Nephron (organoid): ENCODE data around the gene OCA2.
A peak's percentile ranks its signal among the peaks of the same experiment; 100 is the strongest.

Experiments used
- H3K27ac Mint-ChIP-seq, 3 experiments: 2 replicates each; pipeline ENCODE4 v1.8.0; 2020; ENCODE audit warnings: mixed read lengths in 3 of 3, mild to moderate bottlenecking in 2 of 3, moderate library complexity in 1 of 3
- H3K27me3 Mint-ChIP-seq: 2 replicates; pipeline ENCODE4 v1.8.0; 2021; ENCODE audit warnings: low read depth, mild to moderate bottlenecking, moderate library complexity, mixed read lengths
- H3K36me3 Mint-ChIP-seq: 2 replicates; pipeline ENCODE4 v1.8.0; 2020; ENCODE audit warnings: low read depth, mixed read lengths
- H3K4me1 Mint-ChIP-seq: 2 replicates; pipeline ENCODE4 v1.8.0; 2020; ENCODE audit warnings: mixed read lengths
- H3K4me3 Mint-ChIP-seq, 3 experiments: 2 replicates each; pipeline ENCODE4 v1.8.0; 2020; ENCODE audit warnings: mild to moderate bottlenecking in 3 of 3, mixed read lengths in 3 of 3, moderate library complexity in 2 of 3
- H3K9me3 Mint-ChIP-seq: 2 replicates; pipeline ENCODE4 v1.8.0; 2020; ENCODE audit warnings: mixed read lengths
- TF ChIP-seq, protein P1 (sequence below), 3 experiments: fragments of 200-600 bp; sonication (generic); IDR thresholded peaks; one replicate each; pipeline ENCODE4 v1.5.0; 2021; ENCODE audit warnings: antibody characterized with exemption in 3 of 3; ENCODE audit not compliant: unreplicated experiment in 3 of 3

The OCA2 gene

DNA sequence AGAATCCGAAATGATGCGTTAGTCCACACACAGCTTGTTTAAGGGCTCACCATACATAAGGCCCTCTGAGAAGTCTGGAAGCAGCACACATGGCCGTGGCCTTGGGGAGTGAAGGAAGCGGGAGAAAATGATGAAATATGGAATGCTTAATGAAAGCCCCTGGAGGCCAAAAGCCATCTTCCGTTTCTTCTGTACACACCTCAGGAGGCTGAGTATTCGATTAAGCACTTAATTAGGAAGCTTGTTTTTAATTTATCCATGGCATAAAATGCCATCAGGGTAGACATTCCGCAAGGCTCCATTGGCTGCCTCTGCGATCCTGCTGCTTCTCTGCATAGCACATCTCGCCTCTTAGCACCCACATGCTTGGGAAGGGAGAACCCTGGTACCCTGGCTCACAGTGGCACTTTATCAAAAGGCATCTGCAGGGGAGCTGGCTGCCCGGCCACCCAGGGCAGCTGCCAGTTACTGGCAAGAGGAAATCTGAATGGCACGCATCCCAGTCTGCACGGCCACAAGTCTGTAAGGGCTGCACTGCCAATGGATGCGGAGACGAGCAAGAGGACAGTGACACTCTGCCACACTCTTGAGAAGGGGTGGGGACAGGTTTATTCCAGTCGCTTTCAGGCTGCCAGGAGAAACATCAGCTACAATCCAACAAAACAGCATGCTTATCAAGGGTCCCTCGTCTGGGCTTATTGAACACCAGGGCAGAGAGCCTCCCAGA is 356.2 kb downstream of the OCA2 start:
- Mint-ChIP-seq H3K9me3 (peaks cover 8% of the 10 kb centered on the region), H3K27ac (peak overlapping the region in 1 of 3 experiments; percentile 40), H3K27me3 (peaks cover 6% of the 10 kb centered on the region), H3K4me1 (peaks cover 15% of the 10 kb centered on the region), H3K36me3 (no peaks in the 10 kb centered on the region), H3K4me3 (no peak overlapping the region)
- TF ChIP-seq, protein P1, sequence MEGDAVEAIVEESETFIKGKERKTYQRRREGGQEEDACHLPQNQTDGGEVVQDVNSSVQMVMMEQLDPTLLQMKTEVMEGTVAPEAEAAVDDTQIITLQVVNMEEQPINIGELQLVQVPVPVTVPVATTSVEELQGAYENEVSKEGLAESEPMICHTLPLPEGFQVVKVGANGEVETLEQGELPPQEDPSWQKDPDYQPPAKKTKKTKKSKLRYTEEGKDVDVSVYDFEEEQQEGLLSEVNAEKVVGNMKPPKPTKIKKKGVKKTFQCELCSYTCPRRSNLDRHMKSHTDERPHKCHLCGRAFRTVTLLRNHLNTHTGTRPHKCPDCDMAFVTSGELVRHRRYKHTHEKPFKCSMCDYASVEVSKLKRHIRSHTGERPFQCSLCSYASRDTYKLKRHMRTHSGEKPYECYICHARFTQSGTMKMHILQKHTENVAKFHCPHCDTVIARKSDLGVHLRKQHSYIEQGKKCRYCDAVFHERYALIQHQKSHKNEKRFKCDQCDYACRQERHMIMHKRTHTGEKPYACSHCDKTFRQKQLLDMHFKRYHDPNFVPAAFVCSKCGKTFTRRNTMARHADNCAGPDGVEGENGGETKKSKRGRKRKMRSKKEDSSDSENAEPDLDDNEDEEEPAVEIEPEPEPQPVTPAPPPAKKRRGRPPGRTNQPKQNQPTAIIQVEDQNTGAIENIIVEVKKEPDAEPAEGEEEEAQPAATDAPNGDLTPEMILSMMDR (IDR thresholded peaks at IDR 0.05; ENCODE audit: unreplicated experiment in 3 of 3): no peak

- Mint-ChIP-seq H3K4me1 (peaks cover 15% of the 10 kb centered on the region), H3K27me3 (peaks cover 6% of the 10 kb centered on the region), H3K9me3 (peaks cover 16% of the 10 kb centered on the region), H3K4me3 (no peak overlapping the region), H3K27ac (peak overlapping the region; percentile 15 to 49 (median 40)), H3K36me3 (no peaks in the 10 kb centered on the region)
- TF ChIP-seq, protein P1 (IDR thresholded peaks at IDR 0.05; ENCODE audit: unreplicated experiment in 3 of 3): no peak
Measured at GRCh38 chr15:27741226-27741860, 357.8 kb downstream of the OCA2 start.

DNA sequence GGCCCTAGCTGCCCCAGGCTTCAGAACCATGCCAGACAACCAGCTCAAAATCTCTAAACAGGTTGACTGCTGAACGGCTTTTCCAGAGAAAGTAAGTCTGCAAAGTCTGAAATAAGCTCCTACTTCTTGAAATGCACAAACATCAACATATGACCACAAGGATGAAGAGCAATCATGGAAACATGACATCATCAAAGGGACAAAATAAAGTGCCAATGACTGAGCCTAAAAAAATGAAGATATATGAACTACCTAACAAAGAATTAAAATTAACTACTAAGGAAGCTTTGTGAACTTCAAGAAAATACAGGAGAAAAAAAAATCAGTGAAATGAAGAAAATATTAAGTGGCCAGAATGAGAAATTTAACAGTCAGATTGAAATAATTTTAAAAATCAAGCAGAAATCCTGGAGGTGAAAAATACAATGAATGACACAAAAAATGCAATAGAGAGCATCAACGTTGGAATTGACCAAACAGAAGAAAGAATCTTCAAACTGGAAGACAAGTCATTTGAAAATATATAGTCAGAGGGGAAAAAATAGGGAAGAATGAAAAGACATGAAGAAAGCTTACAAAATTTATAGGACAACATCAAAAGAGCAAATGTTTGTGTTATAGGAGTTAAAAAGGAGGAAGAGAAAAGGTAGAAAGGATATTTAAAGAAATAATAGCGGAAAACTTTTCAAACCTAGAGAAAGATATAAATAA is 364.2 kb downstream of the OCA2 start:
- TF ChIP-seq, protein P1 (IDR thresholded peaks at IDR 0.05; ENCODE audit: unreplicated experiment in 3 of 3): no peak
- peaks cover 13% of the 10 kb centered on the region for H3K36me3 Mint-ChIP-seq
- no peaks in the 10 kb centered on the region for H3K4me1 Mint-ChIP-seq
- peaks cover 43% of the 10 kb centered on the region for H3K9me3 Mint-ChIP-seq
- H3K27me3 Mint-ChIP-seq: peaks cover 12% of the 10 kb centered on the region
- H3K4me3 Mint-ChIP-seq: no peak overlapping the region
- no peak overlapping the region for H3K27ac Mint-ChIP-seq

DNA sequence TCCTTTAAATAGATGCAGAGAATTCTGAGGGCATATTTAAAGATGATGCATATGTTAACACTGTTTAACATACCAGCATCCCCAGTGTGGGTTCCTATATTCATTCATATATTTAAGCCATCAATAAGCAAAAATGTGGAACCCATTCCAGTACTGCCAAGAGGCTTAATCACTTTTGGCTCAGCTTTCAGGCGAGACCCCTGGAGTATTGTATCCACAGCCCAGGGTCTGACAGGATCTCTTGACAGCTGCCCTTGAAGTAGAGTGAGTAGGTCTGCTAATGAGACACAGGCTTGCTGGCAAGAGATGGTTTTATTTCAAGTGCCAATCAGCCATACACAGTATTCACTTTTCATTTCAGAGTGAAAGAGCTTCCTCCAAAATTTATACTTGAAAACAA is 367.3 kb downstream of the OCA2 start:
- TF ChIP-seq, protein P1 (IDR thresholded peaks at IDR 0.05; ENCODE audit: unreplicated experiment in 3 of 3): no peak
- Mint-ChIP-seq H3K4me3 (no peak overlapping the region), H3K9me3 (peaks cover 32% of the 10 kb centered on the region), H3K27me3 (peaks cover 12% of the 10 kb centered on the region), H3K4me1 (no peaks in the 10 kb centered on the region), H3K27ac (no peak overlapping the region), H3K36me3 (peaks cover 13% of the 10 kb centered on the region)

DNA sequence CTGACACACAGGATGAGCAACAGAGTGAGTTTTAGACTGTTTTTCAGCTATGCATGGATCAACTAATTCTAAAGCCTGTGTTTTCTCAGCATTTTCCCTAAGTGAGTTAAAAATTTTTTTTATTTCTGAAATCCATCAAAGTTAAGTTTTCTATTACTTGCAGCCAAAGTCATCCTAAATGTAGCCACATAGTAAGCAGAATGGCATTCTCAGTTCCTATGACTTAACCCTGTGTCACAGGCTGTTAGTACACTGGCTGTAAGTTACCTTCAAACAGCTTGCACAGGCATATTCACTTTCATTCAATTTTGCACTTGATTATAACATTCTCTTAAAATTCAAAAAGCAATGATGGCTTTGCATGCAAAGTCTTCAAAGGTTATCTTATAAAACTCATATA is 368.2 kb downstream of the OCA2 start:
- TF ChIP-seq, protein P1 (IDR thresholded peaks at IDR 0.05; ENCODE audit: unreplicated experiment in 3 of 3): no peak
- peaks cover 13% of the 10 kb centered on the region for H3K36me3 Mint-ChIP-seq
- no peak overlapping the region for H3K4me3 Mint-ChIP-seq
- H3K4me1 Mint-ChIP-seq: no peaks in the 10 kb centered on the region
- peaks cover 12% of the 10 kb centered on the region for H3K27me3 Mint-ChIP-seq
- peaks cover 29% of the 10 kb centered on the region for H3K9me3 Mint-ChIP-seq
- no peak overlapping the region for H3K27ac Mint-ChIP-seq
